DMS153 (cell line): ENCODE data around the gene PAN3.

Experiments
- DNase-seq: peaks from one replicate; lab custom pipeline; 2025; lab: John Stamatoyannopoulos, UW

Gene PAN3

DNA sequence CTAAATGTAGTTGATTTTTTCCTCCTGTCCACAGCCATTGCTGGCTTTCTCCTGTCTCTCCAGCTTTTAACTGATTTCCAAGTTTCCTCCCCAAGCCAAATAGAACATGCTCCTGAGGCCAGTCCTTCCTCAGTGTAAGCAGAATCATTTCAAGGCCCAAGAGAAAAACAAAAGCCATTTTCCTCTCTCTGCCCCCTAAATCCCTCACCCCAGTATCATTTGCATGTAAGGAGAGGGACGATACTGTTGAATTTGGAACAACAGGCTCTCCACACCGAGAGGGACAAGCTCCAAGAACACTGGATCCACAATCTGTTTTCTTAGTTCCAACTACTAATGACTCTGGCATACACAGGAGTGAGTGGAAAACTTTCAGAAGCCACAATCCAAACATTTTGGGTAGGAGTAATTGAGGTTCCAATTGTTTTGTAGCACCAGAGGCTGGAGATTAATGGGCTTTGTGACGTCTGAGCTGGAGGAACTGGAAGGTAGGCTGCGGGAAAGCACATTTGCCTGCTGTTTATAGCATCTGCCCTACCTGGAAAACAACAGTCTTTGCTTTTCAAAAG lies 199.7 kb downstream of the PAN3 start:
- no peak for DNase-seq

DNA sequence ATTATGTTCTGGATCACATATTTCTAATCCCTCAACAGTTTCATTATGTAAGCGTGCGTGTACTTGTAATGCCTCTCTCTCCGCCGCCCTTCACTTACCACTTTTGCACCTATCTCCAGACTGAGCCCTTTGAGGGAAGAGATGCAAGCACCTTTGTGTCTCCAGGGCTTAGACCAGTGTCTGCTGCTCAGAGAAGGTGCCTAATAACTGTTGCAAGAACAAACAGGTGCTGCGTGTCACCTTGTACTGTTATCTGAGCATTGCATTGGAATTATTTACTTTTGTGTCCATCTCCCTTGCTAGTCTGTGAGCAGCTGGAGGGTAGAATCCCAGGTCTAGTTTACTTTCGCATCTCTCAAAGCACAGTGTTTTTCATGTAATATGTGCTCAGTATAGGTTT lies 200.4 kb downstream of the PAN3 start:
- no peak for DNase-seq

DNA sequence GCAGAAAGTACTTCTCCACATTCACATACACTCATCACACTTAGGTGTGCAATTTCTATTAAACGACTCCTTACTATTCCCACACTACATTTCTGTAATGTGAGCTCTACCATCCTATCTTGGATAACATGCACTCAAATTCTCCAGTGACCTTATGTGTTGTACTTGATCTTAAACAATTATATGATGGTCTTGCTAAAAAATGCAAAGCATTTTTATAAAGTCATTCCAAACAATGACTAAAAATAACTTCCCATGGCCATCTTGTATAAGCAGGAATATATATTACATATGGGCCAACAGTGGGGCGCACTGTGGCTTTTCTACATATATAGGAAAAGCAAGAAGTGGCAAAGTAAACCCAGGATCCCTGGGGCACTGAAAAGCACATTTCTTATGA lies 201.1 kb downstream of the PAN3 start:
- DNase-seq = no peak

DNA sequence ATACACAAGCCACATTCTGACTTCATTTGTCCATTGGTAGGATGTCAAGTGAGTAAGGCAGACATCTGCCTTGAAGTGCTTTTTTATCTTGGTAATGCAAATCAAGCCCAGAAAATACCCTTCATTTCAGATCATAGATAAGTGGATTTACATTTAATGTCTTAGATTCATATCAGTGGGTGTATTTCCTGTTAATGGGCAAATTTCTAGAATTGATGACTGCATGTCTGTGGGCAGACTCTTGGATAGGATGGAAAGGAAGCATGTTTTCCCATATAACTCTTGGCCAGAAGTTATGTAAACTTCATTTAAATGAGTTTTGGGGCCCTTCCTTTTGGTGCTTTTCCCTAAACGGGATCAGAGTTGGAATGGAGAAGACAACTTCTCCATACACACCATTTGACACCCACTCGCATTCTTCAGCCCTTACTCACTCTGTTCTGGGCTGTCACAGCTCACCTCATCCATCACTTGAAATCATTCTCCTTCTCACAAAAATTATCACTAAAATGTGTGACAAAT lies 202.0 kb downstream of the PAN3 start:
- no peak for DNase-seq

DNA sequence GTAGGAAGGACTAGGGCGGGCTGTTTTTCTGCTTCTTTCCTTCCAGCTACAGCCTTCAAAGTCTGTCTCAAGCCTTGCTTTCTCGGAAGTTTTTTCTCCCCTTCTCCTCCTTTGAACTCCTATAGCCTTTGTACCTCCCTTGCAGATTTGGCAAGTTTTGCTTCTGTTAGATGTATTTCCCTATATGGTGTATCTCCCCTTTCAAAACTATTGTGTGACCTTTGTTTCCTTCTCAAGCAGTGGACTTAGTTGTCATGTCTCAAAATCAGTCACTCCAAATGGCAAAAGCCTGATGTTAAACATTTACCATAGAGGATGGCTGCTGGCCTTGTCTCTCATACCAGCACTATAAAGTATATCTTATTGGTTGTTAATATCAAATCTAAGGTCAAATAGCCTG lies 203.9 kb downstream of the PAN3 start:
- DNase-seq = no peak

DNA sequence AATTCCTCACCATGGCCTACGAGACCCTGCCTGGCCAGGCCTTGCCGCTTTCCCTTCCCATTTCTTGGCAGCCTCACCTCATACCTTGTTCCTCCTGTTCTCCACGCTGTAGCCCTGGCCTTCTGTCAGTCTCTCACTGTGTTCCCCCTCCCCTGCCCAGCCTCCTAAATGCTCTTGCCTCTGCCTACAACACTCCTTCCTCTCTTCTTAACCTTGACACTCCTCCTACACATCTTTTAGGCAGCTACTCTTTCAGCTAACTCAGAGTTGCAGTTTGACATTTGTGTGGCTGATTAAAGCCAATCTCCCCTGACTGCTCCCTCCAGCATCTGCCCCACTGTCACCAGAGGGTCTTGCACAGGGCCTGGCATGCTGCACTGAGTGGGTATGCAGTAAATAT lies 205.8 kb downstream of the PAN3 start:
- DNase-seq = no peak
